GM19025 (cell line): ENCODE measurements around the gene SAA2.
"Not testable (repeated sequence)": the region's sequence is repeated elsewhere in the genome, so short reads cannot be mapped to it uniquely, and the experiment has no call there.

ENCODE experiments used
- ATAC-seq: cut with Tn5 transposase; IDR thresholded peaks from one replicate; pipeline ENCODE4 v1.9.1; 2021; ENCODE audit warnings: mild to moderate bottlenecking, low read depth, moderate library complexity; ENCODE audit not compliant: unreplicated experiment

The SAA2 gene

DNA sequence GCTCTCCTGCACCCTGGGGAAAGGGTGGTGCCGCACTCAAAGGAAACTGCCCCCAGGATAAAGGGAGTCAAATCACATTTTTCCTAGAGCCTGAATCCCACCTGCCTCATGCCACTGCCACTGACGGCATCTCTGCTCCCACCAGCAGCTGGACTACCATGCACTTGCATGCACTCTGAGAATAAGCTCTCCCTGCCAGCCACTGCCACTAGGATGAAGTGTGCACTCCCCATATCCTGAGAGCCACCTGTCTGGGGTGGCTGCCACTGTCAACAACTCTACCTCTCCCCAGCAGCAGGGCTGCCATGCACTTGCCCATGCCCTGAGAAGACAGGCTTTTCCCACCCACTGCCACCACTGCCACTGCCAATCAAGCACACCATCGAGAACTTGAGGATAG lies 44.2 kb downstream of the SAA2 start:
- no peak for ATAC-seq

DNA sequence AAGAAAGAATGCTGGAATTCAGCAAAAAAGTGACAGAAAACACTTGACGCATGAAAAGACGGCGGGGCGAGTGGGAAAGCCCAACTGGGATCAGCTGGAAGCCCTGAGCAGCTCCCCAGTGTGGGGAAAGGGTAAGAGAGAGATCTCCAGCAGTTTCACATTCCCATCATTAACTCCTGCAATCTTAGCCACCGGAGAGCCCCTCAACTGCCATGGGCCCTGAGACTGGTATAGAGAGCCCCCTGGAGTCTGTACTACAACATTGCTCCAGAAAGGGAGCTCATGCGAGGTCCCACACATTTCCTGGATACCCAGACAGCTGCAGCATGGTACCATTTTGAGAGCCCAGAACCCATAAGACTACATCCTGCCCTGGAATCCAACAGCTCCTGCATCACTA lies 44.7 kb downstream of the SAA2 start:
- no peak for ATAC-seq

DNA sequence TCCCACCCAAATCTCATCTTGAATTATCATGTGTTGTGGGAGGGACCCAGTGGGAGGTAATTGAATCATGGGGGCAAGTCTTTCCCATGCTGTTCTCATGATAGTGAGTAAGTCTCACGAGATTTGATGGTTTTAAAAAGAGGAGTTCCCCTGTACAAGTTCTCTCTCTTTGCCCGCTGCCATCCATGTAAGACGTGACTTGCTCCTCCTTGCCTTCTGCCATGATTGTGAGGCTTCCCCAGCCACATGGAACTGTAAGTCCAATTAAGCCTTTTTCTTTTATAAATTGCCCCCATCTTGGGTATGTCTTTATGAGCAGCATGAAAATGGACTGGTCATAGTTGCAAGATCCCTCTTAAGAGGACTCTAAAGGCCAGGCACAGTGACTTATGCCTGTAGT lies 50.7 kb downstream of the SAA2 start:
- ATAC-seq: not testable (repeated sequence)

DNA sequence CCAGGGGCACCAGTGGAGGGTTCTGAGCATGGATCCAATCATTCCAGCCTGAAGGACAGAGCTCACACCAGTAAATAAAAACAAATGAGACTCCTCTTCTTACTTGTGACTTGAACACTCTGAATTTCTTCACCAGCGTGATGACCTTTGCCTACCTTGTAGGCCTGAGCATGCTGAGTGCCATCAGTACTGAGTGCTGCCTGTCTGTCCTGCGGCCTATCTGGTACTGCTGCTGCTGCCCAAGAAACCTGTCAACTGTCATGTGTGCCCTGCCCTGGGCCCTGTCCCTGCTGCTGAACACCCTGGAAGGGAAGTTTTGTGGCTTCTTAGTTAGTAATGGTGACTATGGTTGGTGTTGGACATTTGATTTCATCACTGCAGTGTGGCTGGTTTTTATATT lies 51.9 kb downstream of the SAA2 start:
- no peak for ATAC-seq
